Endometrial microvascular endothelial cells (primary cell): ENCODE measurements around the gene FCRLB. TPM values are rescaled to one million over a fixed set of nuclear protein-coding genes. Genes with fewer than 3 reads are reported as not detected.
"Not testable (repeated sequence)": the region's sequence is repeated elsewhere in the genome, so short reads cannot be mapped to it uniquely, and the experiment has no call there.

Source experiments
- in situ Hi-C: cut with HindIII; loops from 2 replicates; pipeline ENCODE4 v1.10.0; 2017; ENCODE audit warnings: low sequenced_read_pairs, low pct_unique_long_range_greater_than_20kb; ENCODE audit errors: inconsistent ontology term
- total RNA-seq: library from RNA; depleted of rRNA; stranded (reverse); fragments of >200 nt; gene quantifications from one replicate; pipeline ENCODE4 v1.2.3, GENCODE V29; 2015; ENCODE audit errors: inconsistent ontology term

FCRLB gene, protein sequence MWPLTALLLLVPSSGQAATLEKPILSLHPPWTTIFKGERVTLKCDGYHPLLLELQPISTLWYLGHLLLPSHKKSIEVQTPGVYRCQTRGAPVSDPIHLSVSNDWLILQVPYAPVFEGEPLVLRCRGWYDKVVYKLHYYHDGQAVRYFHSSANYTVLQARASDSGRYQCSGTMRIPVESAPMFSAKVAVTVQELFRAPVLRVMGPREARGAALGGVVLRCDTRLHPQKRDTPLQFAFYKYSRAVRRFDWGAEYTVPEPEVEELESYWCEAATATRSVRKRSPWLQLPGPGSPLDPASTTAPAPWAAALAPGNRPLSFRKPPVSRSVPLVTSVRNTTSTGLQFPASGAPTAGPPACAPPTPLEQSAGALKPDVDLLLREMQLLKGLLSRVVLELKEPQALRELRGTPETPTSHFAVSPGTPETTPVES
- 2.2 TPM for total RNA-seq

DNA sequence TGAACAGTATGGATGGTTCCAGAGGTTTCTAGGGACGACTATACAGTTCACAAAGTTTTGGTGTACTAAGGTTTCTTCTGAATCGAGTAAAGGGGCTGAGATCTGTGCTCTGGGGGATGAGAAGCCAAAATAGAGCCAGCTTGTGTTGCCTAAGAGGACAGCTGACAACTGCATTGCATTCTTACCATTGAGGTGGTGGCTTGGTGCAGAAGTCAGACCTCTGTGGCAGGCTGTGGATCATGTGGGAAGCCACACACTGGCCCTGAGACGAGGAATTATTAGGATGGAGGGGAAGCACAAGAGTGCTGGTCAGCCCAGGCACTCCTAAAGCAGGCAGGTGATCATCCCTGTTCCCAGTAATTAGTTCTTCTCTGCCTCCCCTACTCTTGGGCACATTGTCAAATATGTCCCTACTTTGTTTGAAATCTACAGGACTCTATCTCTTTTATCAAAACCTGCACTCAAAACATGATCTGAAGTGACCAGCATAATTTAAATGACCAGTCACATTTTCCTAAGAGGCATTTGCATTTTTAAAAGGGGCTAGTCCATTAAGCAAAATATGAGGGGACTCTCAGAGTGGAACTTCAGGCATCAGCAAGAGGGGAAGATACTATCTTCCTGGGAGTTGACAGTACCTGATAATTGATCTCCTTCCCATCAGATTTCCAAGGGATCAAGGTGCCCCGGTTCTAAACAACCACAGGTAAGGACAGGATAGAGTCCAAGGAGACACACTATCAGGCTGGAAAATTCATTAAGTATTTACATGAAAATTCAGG, at the start of gene FCRLB:
Gene FCRLB, plus strand, starts transcription at position 589 of the 782 bp plus-strand sequence. CDS start 1,129 bp downstream, outside the sequence.
- in situ Hi-C loops: no loop called here

DNA sequence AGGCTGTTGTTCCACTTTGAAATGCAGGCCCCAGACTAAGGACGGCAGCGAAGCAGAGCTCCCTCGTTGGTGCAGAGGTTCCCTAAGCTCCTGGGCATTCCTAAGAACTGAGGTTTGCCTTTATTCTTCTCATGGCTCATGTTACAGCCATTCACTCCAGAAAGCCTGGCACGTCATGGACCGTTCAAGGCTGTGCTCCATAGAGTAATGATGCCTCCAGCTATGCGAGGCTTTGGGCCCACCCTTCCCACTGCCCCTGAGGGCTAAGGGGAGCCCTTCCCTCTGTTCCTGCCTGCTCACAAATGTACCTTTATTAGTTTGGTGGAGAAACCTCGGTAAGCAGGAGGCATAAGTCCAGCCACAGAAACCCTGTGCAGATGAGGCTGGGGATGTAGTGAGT, 47.9 kb upstream of the FCRLB start:
- in situ Hi-C loops: not testable (repeated sequence)

DNA sequence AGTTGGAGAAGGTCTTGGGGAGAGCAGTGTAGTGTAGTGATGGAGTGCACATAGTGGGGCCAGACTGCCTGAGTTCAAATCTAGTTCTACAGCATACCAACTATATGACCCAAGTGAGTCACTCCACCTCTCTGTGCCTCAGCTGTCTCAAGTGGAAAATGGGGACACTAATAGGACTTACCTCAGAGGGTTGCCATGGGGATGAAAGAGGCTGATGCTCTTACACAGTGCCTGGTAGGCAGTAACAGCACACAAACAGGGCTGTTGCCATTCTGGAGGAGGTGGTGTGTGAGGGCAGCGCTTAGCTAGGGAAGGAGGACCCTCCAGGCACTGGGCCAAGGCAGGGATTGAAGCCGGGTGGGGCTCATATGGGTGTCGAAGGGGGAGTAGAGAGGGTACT, 46.9 kb upstream of the FCRLB start:
- in situ Hi-C loops: not testable (repeated sequence)

DNA sequence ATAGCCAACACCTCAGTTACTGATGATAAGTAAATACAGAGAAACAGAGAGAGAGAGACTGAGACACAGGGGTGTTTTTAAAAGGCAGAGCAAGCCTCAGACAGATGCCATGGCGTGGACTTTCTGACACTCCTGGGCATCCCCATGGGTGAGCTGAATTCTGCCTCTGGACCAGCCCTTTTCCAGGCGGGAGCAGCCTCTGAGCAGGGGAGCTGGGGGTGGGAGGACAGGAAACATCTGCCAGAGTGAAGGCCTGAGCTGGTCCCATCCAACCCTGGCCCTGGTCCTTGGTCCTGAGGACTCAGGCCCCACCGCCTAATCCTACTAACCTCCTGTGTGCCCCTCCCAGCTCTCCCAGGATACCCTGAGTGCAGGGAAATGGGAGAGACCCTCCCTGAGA, 46.4 kb upstream of the FCRLB start:
- in situ Hi-C loops: not testable (repeated sequence)

DNA sequence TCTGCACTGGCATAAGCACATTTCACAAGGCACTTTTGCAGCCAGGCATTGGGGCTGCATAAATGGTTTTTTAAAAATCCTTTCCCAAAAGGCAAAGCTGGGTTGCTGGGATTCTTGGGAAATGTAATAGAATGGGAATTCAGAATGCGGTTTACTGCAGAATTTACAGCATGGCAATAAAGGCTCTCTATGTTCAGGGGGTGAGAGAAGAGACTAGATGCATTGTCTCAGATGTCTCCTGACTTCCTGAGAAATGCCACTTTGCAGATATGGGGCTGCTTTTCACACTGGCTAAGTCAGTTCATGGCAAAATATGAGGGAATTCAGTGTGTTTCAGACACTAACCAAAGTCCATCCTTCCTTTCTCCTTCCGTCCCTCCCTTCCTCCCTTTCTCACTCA, 44.9 kb upstream of the FCRLB start:
- in situ Hi-C loops: no loop called here

DNA sequence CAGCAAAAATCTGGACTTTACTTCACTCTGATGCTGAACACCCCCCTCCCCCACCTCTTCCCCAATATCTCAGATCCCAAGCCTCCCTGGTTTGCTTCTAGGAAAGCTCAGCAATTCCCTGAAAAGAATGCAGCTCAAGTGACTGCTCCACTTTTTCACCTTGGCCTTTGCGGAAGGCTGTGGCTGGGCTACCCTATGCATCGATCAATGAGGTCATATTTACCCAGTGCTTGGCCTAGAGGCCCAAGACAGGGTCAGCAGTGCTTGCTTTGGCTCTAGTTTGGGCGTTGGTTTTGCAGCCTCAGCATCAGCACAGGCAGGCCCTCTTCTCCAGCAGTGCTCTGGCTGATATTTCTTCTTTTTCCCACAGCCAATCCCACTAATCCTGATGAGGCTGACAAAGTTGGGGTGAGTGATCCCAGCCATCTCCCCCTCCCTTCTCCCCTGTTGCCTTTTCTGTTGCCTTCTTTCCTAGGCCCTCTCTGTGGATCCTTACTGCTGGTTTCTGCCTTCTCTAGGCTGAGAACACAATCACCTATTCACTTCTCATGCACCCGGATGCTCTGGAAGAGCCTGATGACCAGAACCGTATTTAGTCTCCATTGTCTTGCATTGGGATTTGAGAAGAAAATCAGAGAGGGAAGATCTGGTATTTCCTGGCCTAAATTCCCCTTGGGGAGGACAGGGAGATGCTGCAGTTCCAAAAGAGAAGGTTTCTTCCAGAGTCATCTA, 44.2 kb upstream of the FCRLB start:
- in situ Hi-C loops: no loop called here

DNA sequence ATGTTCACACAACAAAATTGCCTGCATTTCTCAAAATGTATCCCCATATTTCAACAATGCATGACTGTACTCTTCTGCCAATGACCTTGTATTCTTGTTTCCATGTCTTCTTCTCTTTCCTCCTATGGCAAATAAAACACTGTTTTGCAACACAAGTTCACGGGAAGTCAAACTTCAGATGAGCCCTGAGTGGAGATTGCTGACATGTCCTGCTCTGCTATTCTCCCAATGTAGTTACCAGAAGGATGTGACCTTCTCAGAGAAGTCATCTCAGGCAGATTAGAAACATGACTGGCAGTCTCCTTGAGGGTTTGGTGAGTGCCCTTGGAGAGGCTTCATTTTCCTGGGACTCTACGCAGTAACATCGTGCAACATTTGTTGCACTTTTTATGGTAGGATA, 42.8 kb upstream of the FCRLB start:
- in situ Hi-C loops: no loop called here

DNA sequence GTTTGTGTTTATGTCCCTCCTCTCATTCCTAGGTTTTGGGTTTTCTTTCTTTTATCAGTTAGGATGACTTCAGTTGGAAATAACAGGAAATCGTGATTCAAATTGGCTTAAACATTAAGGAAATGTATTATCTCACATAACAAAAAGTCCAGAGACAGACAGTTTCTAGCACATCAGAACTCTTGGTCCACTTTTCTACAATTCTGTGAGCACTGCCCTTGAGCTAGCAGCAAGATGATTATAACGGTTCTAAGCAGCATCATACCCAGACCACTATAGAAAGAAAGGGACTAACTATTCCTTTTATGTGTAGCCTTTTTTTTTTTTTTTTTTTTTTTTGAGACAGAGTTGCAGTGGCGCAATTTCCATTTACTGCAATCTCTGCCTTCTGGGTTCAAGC, 39.5 kb upstream of the FCRLB start:
- in situ Hi-C loops: no loop called here

DNA sequence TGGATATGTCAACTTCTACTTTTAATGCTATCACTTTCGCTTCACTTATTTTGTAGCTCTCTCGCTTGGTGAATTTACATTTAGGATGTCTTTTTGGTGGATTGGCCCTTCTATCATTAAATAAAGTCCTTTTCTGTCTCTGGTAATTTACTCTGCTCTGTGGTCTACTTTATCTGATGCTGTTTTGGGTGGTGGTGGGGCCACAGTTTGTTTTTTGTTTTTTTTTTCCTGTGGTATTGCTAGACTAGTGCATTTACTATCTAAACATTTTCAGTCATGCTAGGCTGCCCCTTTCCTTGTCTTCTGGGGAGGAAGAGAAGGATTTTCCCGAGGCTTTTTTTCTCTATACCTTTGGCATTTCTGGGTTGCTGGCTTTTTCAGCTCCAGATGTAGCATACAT, 32.4 kb upstream of the FCRLB start:
- in situ Hi-C loops: no loop called here

DNA sequence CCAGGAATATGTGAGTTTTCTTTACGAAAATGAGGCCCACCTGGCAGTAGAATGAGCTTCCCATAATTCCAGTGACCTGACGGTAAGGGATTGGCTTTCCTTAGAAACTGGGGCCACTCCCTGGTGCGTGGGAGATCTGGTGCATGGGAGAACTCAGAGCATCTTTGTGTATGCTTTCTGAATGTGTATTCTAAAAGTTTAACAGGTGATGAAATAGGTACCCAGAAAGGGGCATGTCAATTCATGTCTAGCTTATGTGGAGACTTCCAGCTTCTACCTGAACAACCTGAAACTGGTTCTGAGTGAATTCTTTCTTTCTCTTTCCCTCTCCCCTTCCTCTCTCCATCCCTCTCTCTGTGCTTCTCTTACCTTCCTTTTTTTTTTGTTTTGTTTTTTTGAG, 29.5 kb upstream of the FCRLB start:
- in situ Hi-C loops: no loop called here

DNA sequence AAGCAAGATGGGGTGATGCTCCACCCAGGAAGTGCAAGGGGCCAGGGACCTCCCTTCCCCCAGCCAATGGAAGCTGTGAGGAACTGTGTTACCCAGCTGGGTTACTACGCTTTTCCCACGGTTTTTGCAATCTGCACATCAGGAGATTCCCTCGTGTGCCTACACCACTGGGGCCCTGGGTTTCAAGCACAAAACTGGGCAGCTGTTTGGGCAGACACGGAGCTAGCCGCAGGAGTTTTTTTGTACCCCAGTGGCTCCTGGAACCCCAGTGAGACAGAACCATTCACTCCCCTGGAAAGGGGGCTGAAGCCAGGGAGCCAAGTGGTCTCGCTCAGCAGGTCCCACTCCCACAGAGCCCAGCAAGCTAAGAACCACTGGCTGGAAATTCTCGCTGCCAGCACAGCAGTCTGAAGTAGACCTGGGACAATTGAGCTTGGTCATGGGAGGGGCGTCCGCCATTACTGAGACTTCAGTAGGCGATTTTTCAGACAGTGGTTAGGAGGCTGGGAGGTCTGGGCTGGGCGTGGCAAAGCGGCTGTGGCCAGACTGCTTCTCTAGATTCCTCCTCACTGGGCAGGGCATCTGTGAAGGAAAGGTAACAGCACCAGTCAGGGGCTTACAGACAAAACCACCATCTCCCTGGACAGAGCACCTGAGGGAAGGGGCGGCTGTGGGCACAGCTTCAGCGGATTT, 28.2 kb upstream of the FCRLB start:
- in situ Hi-C loops: not testable (repeated sequence)

DNA sequence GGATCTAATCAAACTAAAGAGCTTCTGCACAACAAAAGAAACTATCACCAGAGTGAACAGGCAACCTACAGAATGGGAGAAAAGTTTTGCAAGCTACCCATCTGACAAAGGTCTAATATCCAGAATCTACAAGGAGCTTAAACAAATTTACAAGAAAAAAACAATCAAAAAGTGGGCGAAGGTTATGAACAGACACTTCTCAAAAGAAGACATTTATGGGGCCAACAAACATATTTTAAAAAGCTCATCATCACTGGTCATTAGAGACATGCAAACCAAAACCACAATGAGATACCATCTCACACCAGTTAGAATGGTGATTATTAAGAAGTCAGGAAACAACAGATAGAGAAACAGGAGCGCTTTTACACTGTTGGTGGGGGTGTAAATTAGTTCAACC, 23.0 kb upstream of the FCRLB start:
- in situ Hi-C loops: not testable (repeated sequence)

DNA sequence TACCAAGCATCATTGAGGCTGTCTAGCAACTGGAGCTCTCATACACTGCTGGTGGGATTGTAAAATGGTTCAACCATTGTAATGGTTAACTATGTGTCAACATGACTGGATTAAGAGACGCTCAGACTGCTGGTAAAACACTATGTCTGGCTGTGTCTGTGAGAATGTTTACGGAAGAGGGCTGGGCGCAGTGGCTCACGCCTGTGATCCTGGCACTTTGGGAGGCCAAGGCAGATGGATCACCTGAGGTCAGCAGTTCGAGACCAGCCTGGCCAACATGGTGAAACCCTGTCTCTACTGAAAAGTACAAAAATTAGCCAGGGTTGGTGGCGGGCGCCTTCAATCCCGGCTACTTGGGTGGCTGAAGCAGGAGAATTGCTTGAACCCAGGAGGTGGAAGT, 19.1 kb upstream of the FCRLB start:
- in situ Hi-C loops: no loop called here

DNA sequence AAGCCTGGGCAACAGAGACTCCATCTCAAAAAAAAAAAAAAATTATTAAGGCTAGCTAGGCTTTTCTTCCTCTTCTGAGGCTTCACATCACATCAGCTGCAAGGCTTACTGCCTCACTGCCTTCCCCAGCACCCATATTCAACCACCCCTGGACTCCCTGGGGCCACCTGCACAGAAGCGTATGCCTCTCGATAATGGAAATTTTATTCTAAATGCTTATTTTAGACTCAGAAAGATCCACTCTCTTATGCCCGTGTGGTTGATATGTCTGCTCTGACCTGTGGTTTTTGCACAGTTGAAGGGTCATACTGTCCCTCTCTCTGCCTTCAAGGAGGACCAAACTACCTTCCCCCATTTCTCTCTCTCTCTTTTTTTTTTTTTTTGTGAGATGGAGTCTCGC, 15.8 kb upstream of the FCRLB start:
- in situ Hi-C loops: no loop called here

DNA sequence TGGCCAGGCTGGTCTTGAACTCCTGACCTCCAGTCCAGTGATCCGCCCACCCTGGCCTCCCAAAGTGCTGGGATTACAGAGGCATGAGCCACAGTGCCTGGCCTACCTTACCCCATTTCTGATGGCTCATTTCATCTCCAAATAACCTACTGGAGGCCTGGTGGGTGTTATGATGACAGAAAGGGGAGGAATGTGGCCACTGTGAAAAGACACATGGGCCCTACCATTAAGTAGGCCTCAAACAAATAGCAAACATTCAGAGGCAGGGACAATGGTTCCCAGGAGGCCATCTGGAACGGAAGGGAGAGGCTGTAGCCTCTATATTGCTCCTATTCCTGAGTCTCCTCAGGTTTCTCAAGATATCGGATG, 15.2 kb upstream of the FCRLB start:
- in situ Hi-C loops: no loop called here

DNA sequence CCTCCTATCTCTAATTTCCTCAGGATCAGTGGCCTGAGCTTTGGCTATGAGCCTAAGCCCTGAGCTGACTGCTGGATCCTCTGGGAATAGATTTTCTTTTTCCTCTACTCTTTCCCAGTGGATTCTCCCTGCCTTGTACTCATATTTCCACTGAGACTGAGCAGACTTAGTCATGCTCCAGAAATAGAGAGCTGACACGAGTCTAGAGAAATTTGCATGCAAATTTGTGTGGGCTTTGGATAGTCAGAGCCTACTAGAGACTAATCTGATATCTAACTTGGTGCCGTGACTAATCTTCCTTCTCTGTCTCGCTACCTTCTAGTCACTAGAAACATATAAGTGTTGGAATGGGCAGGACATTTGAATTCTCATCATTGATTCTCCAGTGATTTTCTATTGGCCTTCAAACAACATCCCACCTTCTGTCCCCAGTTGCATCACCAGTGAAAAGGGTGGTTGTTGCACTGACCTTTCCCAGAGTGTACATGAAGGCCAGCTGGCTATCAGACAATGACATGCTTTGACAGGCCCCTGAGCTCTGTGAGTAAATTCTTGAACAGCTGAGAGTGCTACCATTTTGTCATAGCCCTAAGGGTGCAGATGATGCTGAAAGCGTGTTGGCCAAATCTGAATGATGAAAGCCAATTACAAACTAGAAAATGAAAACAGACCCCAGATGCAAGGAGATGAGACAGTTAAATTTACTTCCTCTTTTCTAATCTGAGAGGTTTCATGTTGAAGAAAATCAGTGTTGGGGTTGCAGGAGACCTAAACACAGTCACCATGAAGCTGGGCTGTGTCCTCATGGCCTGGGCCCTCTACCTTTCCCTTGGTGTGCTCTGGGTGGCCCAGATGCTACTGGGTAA, 14.6 kb upstream of the FCRLB start, which contains the start of gene FCRLA:
Gene FCRLA, plus strand, starts transcription at position 748 of the 866 bp plus-strand sequence. Its CDS starts 36 bp downstream, at position 784.
- in situ Hi-C loops: no loop called here

DNA sequence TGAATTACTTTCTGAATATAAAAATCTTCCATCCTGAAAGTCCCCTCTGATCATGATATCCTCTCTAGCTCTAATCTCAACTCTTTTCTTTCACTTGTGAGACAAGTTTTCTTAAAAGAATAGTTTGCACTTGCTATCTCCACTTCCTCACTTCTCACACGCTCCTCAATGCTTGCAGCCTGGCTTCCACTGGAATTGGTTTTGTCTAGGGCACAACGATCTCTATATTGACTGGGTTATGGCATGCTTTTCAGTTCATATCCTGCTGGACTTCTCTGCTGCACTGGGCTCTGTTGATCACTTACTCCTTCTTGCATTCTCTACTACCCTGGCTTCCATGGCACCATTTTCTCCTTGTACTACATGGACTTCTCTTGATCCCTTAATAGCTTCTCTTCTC, 13.8 kb upstream of the FCRLB start:
- in situ Hi-C loops: no loop called here

DNA sequence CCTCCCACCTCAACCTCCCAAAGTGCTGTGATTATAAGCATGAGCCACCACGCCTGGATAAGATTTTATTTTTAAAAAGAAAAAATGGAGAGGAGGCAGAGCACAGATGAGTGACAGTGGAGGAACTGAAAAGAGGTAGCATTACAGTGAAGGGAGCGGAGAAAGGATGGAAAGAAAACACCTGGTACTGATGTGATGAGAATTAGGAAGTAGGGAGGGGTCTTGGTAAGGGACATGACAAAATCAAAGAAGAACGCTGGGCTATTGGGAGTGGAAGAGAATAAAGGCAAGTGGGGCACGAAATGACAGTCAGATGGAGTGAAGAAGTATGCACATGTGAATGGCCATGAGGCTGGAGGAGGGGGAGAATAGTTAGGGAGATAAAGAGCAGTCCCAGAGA, 12.0 kb upstream of the FCRLB start:
- in situ Hi-C loops: no loop called here
